A204.1 (cell line): Measurements from ENCODE around the gene TUBAL3.
"Not testable (repeated sequence)": the region's sequence is repeated elsewhere in the genome, so short reads cannot be mapped to it uniquely, and the experiment has no call there.

Source experiments
- FAIRE-seq: peaks from 2 replicates; lab custom pipeline; 2012; peaks lifted over from hg19 to GRCh38; lab: Jason Lieb, UNC

The TUBAL3 gene

DNA sequence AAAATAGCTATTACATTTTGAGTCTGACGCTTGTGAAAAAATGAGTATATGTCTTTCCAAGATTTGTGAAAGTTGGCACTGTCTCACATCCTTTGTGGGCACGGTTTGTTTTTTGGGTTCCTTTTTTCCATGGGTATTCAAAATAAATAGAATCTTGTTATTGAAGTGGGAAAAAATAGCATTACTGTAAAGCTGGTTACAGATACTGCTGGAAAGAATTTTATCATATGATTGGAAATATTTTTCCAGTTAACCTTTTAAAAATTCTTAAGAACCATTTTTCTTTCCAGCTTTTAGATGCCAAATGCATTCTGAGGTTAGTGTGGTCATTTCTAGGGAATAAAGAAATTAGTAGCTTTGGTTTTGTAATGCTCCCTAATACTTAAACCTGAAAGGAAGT lies 19.1 kb upstream of the TUBAL3 start:
- FAIRE-seq = no peak

GRCh38 chr10:5419466-5420094 lies 15.0 kb upstream of the TUBAL3 start:
- no peak for FAIRE-seq

DNA sequence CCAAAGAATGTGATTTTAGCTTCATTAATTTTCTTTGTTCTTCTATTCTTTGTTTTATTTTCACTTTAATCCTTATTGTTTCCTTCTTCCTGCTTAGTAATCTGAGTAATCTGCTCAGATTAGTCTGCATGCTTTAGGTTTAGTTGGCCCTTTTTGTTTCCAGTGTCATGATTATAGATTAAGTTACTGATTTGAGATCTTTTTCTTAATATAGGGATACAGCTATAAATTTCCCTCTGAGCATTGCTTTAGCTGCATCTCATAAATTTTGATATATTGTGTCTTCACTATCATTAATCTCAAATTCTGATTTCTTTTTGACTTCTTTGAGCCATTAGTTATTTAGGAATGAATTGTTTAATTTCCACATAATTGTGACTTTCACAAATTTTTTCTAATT lies 14.0 kb upstream of the TUBAL3 start:
- no peak for FAIRE-seq

DNA sequence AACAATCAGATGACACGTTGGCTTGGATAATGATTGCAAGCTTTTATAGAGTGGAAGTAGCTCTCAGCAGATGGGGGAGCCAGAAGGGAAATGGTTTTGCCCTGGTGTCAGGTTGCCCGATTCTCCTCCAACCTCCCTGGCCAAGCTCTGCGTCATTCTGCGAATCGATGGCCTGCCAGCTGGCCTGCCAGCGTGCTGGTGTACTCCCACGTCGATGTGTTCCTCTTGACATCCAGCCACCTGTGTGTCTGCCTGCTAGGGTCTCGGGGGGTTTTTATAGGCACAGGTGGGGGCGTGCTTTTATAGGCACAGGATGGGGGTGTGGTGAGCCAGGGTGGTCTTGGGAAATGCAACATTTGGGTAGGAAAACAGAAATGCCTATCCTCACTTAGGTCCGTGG lies 12.4 kb upstream of the TUBAL3 start:
- no peak for FAIRE-seq

DNA sequence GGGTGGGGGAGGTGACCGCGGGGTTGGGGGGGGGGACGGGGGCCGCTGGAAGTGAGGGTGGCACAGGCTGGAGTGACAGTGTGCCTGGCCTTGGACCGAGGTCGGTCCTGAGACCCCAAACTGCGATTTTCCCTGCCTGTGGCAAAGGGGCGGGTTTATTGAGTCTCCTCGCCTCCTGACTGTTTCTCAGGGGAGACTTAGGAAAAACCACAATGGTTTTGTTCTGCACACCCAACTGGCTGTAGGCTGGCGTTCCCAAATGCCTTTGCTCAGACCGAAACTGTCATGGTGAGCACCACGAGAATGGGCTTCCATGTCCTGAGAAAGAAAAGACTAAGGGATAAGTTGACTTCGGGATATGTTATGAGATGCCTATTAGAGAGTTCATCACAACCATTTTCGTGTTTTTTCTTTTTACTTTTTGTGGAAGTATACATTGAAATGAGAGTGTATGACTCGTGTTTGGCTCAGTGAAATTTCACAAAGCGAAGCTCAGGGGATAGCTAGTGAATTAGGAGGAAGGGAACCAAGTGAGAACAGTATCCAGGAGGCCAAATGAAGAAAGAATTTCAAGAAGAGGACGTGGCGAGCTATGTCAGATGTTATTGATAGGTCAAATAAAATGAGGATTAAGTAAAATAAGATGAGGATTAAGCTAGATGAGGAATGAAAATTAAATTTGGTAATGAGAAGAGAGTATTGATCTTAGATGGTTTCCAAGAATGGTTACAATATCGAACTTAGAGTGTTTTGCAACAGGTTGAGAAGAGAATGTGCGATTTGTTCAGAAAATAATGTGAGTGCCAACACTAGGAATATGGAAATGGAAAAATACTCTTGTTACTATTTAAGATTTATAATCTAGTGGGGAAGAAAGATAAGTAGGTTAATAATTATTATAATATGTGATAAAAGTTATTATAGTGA lies 8.6 kb upstream of the TUBAL3 start:
- FAIRE-seq = no peak

DNA sequence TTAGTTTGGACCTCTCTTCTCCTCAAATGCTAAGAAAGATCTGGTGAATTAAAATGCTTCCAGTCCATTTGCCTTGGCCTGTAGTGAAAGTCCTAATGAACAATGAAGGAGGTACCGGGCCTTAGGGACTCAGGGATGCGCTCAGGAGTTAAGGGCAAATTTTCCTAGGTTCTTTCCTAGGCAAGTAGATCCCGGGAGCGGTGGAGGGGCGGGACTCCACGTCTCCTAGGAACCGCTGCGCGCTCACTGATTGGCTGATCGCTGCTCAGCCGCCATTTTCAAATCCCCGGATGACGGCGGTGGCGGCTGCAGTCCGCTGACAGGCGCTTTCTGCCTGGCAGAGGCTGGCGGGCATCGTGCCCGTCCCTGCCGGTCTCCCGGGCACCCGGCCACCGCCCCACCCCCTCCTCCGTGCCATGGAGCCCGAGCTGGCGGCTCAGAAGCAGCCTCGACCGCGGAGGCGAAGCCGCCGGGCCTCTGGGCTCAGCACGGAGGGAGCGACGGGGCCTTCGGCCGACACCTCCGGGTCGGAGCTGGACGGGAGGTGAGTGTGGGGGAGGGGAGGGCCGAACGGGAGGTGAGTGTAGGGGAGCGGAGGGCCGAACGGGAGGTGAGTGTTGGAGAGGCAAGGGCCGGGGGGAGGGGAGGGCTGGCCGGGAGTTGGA lies 7.8 kb upstream of the TUBAL3 start, which contains the start of gene NET1:
NET1 (plus strand) TSS at position 281 of the 665 bp plus-strand sequence; CDS start at position 417, 136 bp downstream.
- no peak for FAIRE-seq

DNA sequence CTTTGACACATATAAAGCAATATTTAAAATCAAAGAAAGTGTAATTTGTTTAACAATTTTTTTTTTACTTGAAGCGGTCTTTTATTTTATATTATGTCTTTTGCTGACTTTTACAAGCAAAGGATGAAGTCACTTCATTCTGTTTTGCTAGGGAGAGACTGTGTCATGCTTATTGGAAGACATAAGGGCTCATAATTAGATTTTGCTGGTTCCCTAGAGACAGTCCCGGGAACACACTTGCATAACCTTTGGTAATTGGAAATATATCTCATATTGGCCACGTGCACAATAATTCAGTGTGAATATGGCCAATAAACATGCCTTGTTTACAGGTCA lies 7.3 kb upstream of the TUBAL3 start:
- no peak for FAIRE-seq

- FAIRE-seq = not testable (repeated sequence)
Observed at GRCh38 chr10:5410787-5411186, 6.2 kb upstream of the TUBAL3 start.

DNA sequence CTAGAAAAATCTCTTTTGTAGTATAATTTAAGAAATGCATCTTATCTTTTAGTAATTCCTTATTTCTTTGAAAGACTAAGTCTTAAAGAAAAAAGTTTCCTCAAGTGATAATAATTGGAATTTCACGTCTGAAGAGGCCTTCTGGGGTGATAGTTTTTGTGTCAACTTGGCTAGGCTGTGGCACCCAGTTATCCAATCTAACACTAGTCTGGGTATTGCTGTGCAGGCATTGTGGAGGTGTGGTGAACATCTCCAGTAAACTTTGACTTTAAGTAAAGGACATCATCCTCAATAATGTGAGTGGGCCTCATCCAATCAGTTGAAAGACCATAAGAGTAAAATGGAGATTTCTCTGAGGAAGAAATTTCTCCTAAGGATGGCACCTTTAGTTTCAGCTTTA lies 2.3 kb upstream of the TUBAL3 start:
- FAIRE-seq = no peak

GRCh38 chr10:5402798-5403197 lies 1.8 kb downstream of the TUBAL3 start:
- no peak for FAIRE-seq

- FAIRE-seq = no peak
Observed at GRCh38 chr10:5400468-5401240, 4.0 kb downstream of the TUBAL3 start.

- no peak for FAIRE-seq
Observed at GRCh38 chr10:5399332-5399731, 5.3 kb downstream of the TUBAL3 start.

DNA sequence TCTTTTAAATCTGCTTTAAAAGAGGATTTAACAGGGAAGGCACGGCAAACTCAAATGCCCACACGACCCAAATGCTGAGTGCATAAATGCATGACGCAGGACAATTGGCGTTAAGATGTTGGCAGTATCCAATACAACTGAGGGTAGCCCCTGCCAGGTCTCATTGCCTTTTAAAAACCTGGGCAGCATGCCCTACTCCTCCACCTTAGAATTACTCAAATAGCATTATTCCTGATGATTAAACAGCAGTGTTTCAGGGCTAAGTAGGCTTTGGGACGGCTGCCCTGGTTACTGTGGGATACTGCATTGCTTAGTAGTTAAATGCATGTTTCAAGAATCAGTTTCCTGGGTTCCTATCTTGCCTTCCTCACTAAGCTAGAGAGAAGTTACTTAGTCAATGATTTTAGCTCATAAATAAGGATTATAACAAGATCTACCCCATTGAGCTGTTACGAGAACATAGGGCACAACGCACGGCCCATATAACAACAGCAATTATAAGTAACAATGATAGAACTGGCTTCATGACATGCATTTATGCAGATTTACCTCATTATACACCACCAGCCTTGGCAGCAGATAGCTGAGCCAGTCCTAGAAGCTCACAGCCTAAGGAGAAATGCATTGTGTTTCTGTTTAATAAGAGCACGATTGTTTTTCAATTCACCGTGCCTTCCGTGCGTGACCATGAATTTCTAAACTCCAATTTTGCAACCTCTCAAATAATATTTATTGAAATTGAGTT lies 7.9 kb downstream of the TUBAL3 start:
- no peak for FAIRE-seq

DNA sequence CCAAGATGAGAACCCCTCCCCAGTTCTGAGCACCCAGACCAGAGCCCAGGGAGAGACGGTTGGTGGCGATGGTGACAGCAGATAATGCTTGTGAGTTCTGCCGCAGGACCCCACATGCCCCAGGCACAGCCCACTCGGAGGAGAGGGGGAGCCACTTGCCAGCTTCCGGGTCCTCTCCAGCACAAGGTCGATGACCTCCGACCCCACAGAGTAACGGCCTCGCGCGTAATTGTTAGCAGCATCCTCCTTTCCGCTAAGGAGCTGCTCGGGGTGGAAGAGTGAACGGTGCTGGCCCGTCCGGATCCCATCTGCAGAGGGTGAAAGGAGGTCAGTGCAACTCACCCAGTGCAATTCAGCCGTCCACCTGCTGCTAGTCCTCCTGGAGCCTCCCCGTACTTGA lies 9.5 kb downstream of the TUBAL3 start:
- FAIRE-seq = no peak

GRCh38 chr10:5393529-5393928 lies 11.1 kb downstream of the TUBAL3 start:
- no peak for FAIRE-seq

DNA sequence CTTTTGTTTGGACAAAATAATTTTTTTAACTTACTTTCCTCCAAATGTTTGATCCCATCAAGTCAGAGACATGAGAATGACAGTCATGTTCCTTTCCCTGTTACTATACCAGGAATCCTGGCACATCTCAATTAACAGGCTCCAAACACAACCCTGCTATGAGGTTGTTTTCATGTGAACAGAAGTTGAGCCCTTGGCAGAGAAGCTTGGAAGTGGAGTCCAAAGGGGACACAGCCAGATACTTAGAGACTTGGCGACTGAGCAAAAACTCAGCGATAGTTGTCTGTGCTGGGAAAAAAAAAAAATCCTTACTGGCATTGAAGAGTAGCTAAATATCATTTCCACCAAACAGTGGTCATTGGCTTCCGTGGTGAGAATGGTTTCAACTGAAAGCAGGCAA lies 12.8 kb downstream of the TUBAL3 start:
- FAIRE-seq = no peak

- no peak for FAIRE-seq
Observed at GRCh38 chr10:5390607-5391205, 13.9 kb downstream of the TUBAL3 start.

DNA sequence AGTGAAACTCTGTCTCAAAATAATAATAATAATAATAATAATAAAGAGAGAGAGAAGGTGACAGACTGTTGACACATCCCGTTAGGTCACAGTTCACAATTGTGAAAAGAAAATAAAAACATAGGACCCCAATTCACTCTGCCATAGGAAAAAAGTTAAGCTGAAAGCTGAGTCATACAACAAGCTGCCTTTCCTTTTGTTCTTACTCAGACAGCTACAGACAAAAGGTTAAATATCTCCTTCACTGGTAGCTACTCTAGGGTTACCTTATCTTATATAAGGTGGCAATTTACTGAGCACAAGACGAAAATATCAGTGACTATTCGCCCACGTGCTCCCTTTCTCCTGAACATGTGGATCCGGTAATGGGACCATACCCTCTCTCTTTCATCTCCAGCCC lies 17.5 kb downstream of the TUBAL3 start:
- FAIRE-seq = no peak

- FAIRE-seq = no peak
Observed at GRCh38 chr10:5385224-5385623, 19.4 kb downstream of the TUBAL3 start.

GRCh38 chr10:5381187-5381586 lies 23.4 kb downstream of the TUBAL3 start:
- FAIRE-seq = no peak

GRCh38 chr10:5380395-5380794 lies 24.2 kb downstream of the TUBAL3 start:
- not testable (repeated sequence) for FAIRE-seq
